ENCODE results near the gene TTYH1.

The TTYH1 gene

GRCh38 chr19:54455786-54456422 lies 40.6 kb downstream of the TTYH1 start:
- no peak overlapping the region for H3K4me3 ChIP-seq (ENCODE audit: low read depth, low read length)
- no peak for TF ChIP-seq CTCF (IDR thresholded peaks at IDR 0.05; ENCODE audit: low read depth, low read length)

- TF ChIP-seq CTCF (IDR thresholded peaks at IDR 0.05; ENCODE audit: low read depth, low read length): no peak
- no peak overlapping the region for H3K4me3 ChIP-seq (ENCODE audit: low read depth, low read length)
Observed at GRCh38 chr19:54456423-54457373, 41.4 kb downstream of the TTYH1 start.

- H3K4me3 ChIP-seq (ENCODE audit: low read depth, low read length): no peak overlapping the region
- TF ChIP-seq CTCF (IDR thresholded peaks at IDR 0.05; ENCODE audit: low read depth, low read length): no peak
Observed at GRCh38 chr19:54457773-54458647, 42.7 kb downstream of the TTYH1 start.

- no peak overlapping the region for H3K4me3 ChIP-seq (ENCODE audit: low read depth, low read length)
- no peak for TF ChIP-seq CTCF (IDR thresholded peaks at IDR 0.05; ENCODE audit: low read depth, low read length)
Observed at GRCh38 chr19:54458648-54459281, 43.5 kb downstream of the TTYH1 start.

- H3K4me3 ChIP-seq (ENCODE audit: low read depth, low read length): no peak overlapping the region
- TF ChIP-seq CTCF (IDR thresholded peaks at IDR 0.05; ENCODE audit: low read depth, low read length): no peak
Observed at GRCh38 chr19:54459282-54460229, 44.3 kb downstream of the TTYH1 start.

Data from WI38 (cell line).